CD4-positive, alpha-beta T cell (primary cell): ENCODE data around the gene RHPN2. TPM values are rescaled to one million over a fixed set of nuclear protein-coding genes. Genes with fewer than 3 reads are reported as not detected.

ENCODE experiments used
- ATAC-seq: fragments of 200-7000 bp; cut with Tn5 transposase; one replicate; pipeline ENCODE4 v1.10.0; 2022; ENCODE audit warnings: mild to moderate bottlenecking; ENCODE audit not compliant: poor library complexity
- CTCF ChIA-PET: fragments of 350-600 bp; sonication (Branson Sonifier 250); formaldehyde crosslinking; loops from one replicate; lab custom pipeline; 2021; ENCODE audit warnings: antibody characterized with exemption, inconsistent platforms; lab: Charles Lee
- POLR2A ChIA-PET: fragments of 350-600 bp; sonication (Branson Sonifier 250); formaldehyde crosslinking; loops from one replicate; lab custom pipeline; 2021; ENCODE audit warnings: antibody characterized with exemption, inconsistent platforms; lab: Charles Lee
- DNase-seq, 14 experiments: peaks; one replicate each; pipeline ENCODE4 v3.0.0-alpha.2; 2013 to 2020; ENCODE audit warnings: mixed read lengths in 2 of 14
- H3K27ac ChIP-seq, 2 donors: one replicate each; pipeline versions ENCODE4 v1.5.1 to v1.7.0; 2013; ENCODE audit warnings: low read length in 2 of 2, low read depth in 1 of 2, mild to moderate bottlenecking in 1 of 2
- H3K27me3 ChIP-seq, 2 experiments: 1 replicate in 1 of 2; 2 replicates in 1 of 2; pipeline versions ENCODE4 v1.6.1 to v1.7.0; 2013; ENCODE audit warnings: low read length in 2 of 2, control low read depth in 1 of 2, mild to moderate bottlenecking in 1 of 2, moderate library complexity in 1 of 2; ENCODE audit not compliant: insufficient read depth in 2 of 2, control insufficient read depth in 1 of 2
- H3K36me3 ChIP-seq: one replicate; pipeline ENCODE4 v1.6.1; 2013; ENCODE audit warnings: low read length, control low read depth; ENCODE audit not compliant: insufficient read depth
- H3K4me1 ChIP-seq: one replicate; pipeline ENCODE4 v1.6.1; 2013; ENCODE audit warnings: low read length, control low read depth; ENCODE audit not compliant: insufficient read depth
- H3K4me3 ChIP-seq: one replicate; pipeline ENCODE4 v1.5.1; 2013; ENCODE audit warnings: mild to moderate bottlenecking, low read length, moderate library complexity
- H3K9me3 ChIP-seq, 2 experiments: 1 replicate in 1 of 2; 2 replicates in 1 of 2; pipeline versions ENCODE4 v1.6.1 to v1.7.0; 2013; ENCODE audit warnings: low read length in 2 of 2, mild to moderate bottlenecking in 2 of 2, control low read depth in 1 of 2, moderate library complexity in 1 of 2; ENCODE audit not compliant: control insufficient read depth in 1 of 2, insufficient read depth in 1 of 2
- H3K27ac Mint-ChIP-seq: one replicate; pipeline ENCODE4 v1.8.0; 2020; ENCODE audit warnings: mixed read lengths
- H3K27me3 Mint-ChIP-seq: one replicate; pipeline ENCODE4 v1.8.0; 2021; ENCODE audit warnings: mixed read lengths
- H3K36me3 Mint-ChIP-seq: one replicate; pipeline ENCODE4 v1.8.0; 2021; ENCODE audit warnings: low read depth, mixed read lengths
- H3K4me1 Mint-ChIP-seq: one replicate; pipeline ENCODE4 v1.8.0; 2021; ENCODE audit warnings: low read depth, mixed read lengths
- H3K4me3 Mint-ChIP-seq: one replicate; pipeline ENCODE4 v1.8.0; 2020; ENCODE audit warnings: mild to moderate bottlenecking, mixed read lengths
- H3K9me3 Mint-ChIP-seq: one replicate; pipeline ENCODE4 v1.8.0; 2020; ENCODE audit warnings: mixed read lengths
- CTCF ChIP-seq: fragments of 200-600 bp; IDR thresholded peaks from one replicate; pipeline ENCODE4 v1.8.0; 2022; ENCODE audit warnings: antibody characterized with exemption, mild to moderate bottlenecking
- intact Hi-C, 2 experiments: fragments of 100-400 bp; cut with DNase I in 1 of 2; cut with micrococcal nuclease in 1 of 2; formaldehyde crosslinking; loops; one replicate each; pipeline versions ENCODE4 v1.15.1 to v1.9.0; 2023 to 2025; cut with DNase I, micrococcal nuclease
- polyA plus RNA-seq, 2 donors: library from polyadenylated mRNA; unstranded; fragments of 120-200 nt; gene quantifications; one replicate each; pipeline ENCODE4 v1.2.1, GENCODE V29; 2013
- total RNA-seq, 174 experiments: library from RNA in 2 of 174; stranded (reverse) in 2 of 174; gene quantifications; one replicate each; pipeline ENCODE4 v1.2.3 and lab custom pipeline; 2021 to 2026

The RHPN2 gene
- total RNA-seq = under 1 TPM in 1 of 2 experiments, not detected in 1; 0.08 TPM
- 0.18 TPM for polyA plus RNA-seq (2013, experiment 1 of 2)
- 0.19 TPM for polyA plus RNA-seq (2013, experiment 2 of 2)
- total RNA-seq (lab: John Stamatoyannopoulos, UW) = 0 to 9.9 (median 0.51) reads per million in 172 experiments

DNA sequence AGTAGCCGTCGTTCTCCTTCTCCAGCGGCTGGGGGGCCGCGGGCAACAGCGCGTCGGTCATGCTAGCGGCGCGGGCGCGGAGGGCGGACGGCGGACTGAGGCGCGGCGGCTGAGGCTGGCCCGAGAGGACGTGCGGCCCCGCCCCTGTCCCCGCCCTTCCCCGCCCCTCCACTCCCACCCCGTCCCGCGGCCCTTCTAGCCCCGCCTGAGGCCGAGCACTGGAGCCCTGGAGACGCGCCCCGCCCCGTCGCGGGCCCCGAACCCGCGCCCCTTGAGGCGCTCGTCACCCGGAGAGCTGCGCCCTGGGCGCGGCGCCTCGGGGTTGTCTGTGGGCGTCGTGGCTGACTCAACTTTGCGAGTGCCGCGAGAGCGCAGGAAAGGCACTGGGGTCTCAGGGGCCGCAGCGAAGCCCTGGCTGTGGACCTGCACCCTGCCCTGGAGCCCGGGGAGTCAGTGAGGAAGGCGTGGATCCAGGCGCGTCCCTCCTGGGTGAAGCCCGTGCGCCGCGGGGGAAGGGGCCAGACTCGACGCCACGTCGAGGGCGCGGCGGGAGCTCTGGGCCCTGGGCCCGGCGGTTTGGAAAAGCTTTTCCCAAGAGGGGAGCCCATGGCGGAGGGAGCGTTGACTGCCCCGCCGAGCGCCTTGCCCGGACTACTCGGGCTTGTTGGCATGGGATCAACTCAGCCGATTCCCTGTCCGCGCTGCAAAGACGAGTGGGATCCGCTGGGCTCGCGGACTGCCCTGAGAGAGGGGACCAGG is at the start of gene RHPN2:
Gene RHPN2, minus strand, starts transcription at position 97 of the 759 bp plus-strand sequence. Its CDS starts 36 bp downstream, at position 61.
- Mint-ChIP-seq H3K4me3 (peak within 1 kb of the TSS; percentile 42), H3K27ac (no peak within 1 kb of the TSS), H3K4me1 (no peaks in the 10 kb centered on the region), H3K9me3 (no peaks in the 10 kb centered on the region), H3K36me3 (no peaks in the 10 kb centered on the region), H3K27me3 (peaks cover 49% of the 10 kb centered on the region)
- Histone ChIP-seq H3K27ac (no peak within 1 kb of the TSS), H3K4me1 (peaks cover 15% of the 10 kb centered on the region), H3K4me3 (peak within 1 kb of the TSS; percentile 24), H3K36me3 (no peaks in the 10 kb centered on the region), H3K27me3 (peaks cover 18 to 28% of the 10 kb centered on the region in 2 experiments), H3K9me3 (peaks cover 0 to 5% of the 10 kb centered on the region in 2 experiments)
- ChIA-PET CTCF (no interaction called here), POLR2A (no interaction called here)
- intact Hi-C loops = no loop called here
- ATAC-seq (peak; percentile 54), DNase-seq (peak in 10 of 14 experiments; percentile 3 to 65 (median 28))
- TF ChIP-seq CTCF = no peak

DNA sequence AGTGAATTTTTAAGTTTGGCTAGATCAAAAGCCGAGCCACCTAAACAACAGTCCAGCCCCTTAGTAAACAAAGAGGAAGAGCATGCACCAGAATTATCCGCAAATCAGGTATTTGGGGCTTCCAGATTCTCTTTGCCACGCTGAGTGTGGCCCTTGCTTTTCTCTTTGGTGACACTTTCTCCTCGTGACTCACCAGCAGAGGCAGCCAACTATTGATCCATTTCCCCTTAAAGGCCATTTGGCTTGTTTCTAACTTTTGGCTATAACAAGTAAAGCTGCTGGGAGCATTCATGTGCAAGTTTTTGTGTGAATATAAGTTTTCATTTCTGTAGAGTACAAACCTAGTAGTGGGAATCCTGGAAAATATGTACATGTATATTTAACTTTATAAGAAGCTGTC is 49.6 kb upstream of the RHPN2 start:
- no peaks in the 10 kb centered on the region for H3K27me3 ChIP-seq
- Mint-ChIP-seq H3K9me3 (no peaks in the 10 kb centered on the region), H3K36me3 (peaks cover 92% of the 10 kb centered on the region), H3K4me3 (no peak overlapping the region), H3K27me3 (no peaks in the 10 kb centered on the region), H3K27ac (no peak overlapping the region), H3K4me1 (no peaks in the 10 kb centered on the region)
- ChIA-PET POLR2A (no interaction called here), CTCF (interaction anchor here (0.7 kb wide), 1 partner anchor 272 kb away, joined by 3 read pairs; no protein-coding TSS in a partner anchor)
- no peaks in the 10 kb centered on the region for H3K4me1 ChIP-seq
- no peak overlapping the region for H3K27ac ChIP-seq
- ATAC-seq (no peak), DNase-seq (no peak)
- no peak for TF ChIP-seq CTCF
- H3K4me3 ChIP-seq = no peak overlapping the region
- no peaks in the 10 kb centered on the region for H3K9me3 ChIP-seq
- intact Hi-C loops = loop anchor here in 1 of 2 experiments (10.0 kb wide), 1 partner anchor 530 kb away; the partner anchor contains the start of gene PDCD5
- H3K36me3 ChIP-seq = peaks cover 82% of the 10 kb centered on the region

DNA sequence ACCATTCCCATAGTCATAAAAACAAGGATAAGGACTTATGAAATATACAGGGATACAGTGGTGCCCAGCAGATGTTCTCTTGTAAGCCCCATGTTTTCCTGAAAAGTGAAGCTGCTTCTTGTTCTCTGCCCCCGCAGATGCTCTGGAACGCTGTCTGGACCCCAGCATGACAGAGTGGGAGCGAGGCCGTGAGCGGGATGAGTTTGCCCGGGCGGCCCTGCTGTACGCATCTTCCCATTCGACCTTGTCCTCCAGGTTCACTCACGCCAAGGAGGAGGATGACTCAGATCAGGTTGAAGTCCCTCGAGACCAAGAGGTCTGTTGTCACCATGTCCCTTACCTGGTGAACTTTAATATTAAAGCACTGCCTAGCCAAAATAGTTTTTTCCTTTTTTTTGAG is 46.9 kb upstream of the RHPN2 start:
- ChIA-PET POLR2A (no interaction called here), CTCF (no interaction called here)
- TF ChIP-seq CTCF = no peak
- H3K9me3 ChIP-seq = no peaks in the 10 kb centered on the region
- no peaks in the 10 kb centered on the region for H3K4me1 ChIP-seq
- no peaks in the 10 kb centered on the region for H3K9me3 Mint-ChIP-seq
- H3K27ac ChIP-seq = no peak overlapping the region
- no peaks in the 10 kb centered on the region for H3K27me3 ChIP-seq
- no peak overlapping the region for H3K4me3 ChIP-seq
- DNase-seq (no peak), ATAC-seq (no peak)
- H3K27me3 Mint-ChIP-seq = no peaks in the 10 kb centered on the region
- peaks cover 83% of the 10 kb centered on the region for H3K36me3 Mint-ChIP-seq
- no peak overlapping the region for H3K27ac Mint-ChIP-seq
- peaks cover 84% of the 10 kb centered on the region for H3K36me3 ChIP-seq
- intact Hi-C loops = loop anchor here in 1 of 2 experiments (10.0 kb wide), 1 partner anchor 527 kb away; the partner anchor contains the start of gene PDCD5
- H3K4me3 Mint-ChIP-seq = no peak overlapping the region
- H3K4me1 Mint-ChIP-seq = no peaks in the 10 kb centered on the region
